Measurements from ENCODE around the gene IL22RA1.

IL22RA1 gene

GRCh38 chr1:24142546-24143534, at the start of gene IL22RA1:
Gene IL22RA1, minus strand, starts transcription at chr1:24143140. Its CDS starts 58 bp downstream, at chr1:24143082.
- no peak within 1 kb of the TSS for H3K4me3 ChIP-seq (ENCODE audit: low read depth, low read length)
- no peak for DNase-seq (ENCODE audit: low read depth)
- TF ChIP-seq CTCF (IDR thresholded peaks at IDR 0.05; ENCODE audit: control insufficient read depth, extremely low read depth, insufficient read depth): no peak

- no peak for DNase-seq (ENCODE audit: low read depth)
- TF ChIP-seq CTCF (IDR thresholded peaks at IDR 0.05; ENCODE audit: control insufficient read depth, extremely low read depth, insufficient read depth): no peak
- no peak overlapping the region for H3K4me3 ChIP-seq (ENCODE audit: low read depth, low read length)
These were observed 48.9 kb upstream of the IL22RA1 start for GRCh38 chr1:24191860-24192259.

GRCh38 chr1:24190983-24191461, 48.1 kb upstream of the IL22RA1 start:
- H3K4me3 ChIP-seq (ENCODE audit: low read depth, low read length): no peak overlapping the region
- TF ChIP-seq CTCF (IDR thresholded peaks at IDR 0.05; ENCODE audit: control insufficient read depth, extremely low read depth, insufficient read depth): no peak
- no peak for DNase-seq (ENCODE audit: low read depth)

GRCh38 chr1:24189528-24189927, 46.6 kb upstream of the IL22RA1 start:
- TF ChIP-seq CTCF (IDR thresholded peaks at IDR 0.05; ENCODE audit: control insufficient read depth, extremely low read depth, insufficient read depth): no peak
- DNase-seq (ENCODE audit: low read depth): no peak
- no peak overlapping the region for H3K4me3 ChIP-seq (ENCODE audit: low read depth, low read length)

- no peak for TF ChIP-seq CTCF (IDR thresholded peaks at IDR 0.05; ENCODE audit: control insufficient read depth, extremely low read depth, insufficient read depth)
- no peak within 1 kb of the TSS for H3K4me3 ChIP-seq (ENCODE audit: low read depth, low read length)
- DNase-seq (ENCODE audit: low read depth): no peak
These were observed 44.3 kb upstream of the IL22RA1 start, which contains the start of gene IFNLR1 for GRCh38 chr1:24186993-24187790. Gene IFNLR1, minus strand, starts transcription at chr1:24187289. Its CDS starts 41 bp downstream, at chr1:24187248.

- no peak overlapping the region for H3K4me3 ChIP-seq (ENCODE audit: low read depth, low read length)
- TF ChIP-seq CTCF (IDR thresholded peaks at IDR 0.05; ENCODE audit: control insufficient read depth, extremely low read depth, insufficient read depth): no peak
- DNase-seq (ENCODE audit: low read depth): no peak
These were observed 43.7 kb upstream of the IL22RA1 start for GRCh38 chr1:24186711-24186992.

All from LNCaP clone FGC (cell line).